OCI-LY3 (cell line): ENCODE measurements around the gene CETP.
"Not testable (repeated sequence)": the region's sequence is repeated elsewhere in the genome, so short reads cannot be mapped to it uniquely, and the experiment has no call there.

ENCODE experiments used
- H2AFZ ChIP-seq: fragments of 200-600, 300-600 bp; shearing (Covaris generic); 2 replicates; pipeline ENCODE4 v1.6.0; 2014; ENCODE audit warnings: antibody characterized with exemption, low read depth, low read length
- H3K27ac ChIP-seq: fragments of 200-600, 300-600 bp; sonication (generic); 2 replicates; pipeline ENCODE4 v1.5.1; 2014; ENCODE audit warnings: mild to moderate bottlenecking, low read length, moderate library complexity, mixed read lengths
- H3K27me3 ChIP-seq: fragments of 200-600, 300-600 bp; sonication (generic); 2 replicates; pipeline ENCODE4 v1.6.1; 2014; ENCODE audit warnings: low read depth, low read length, mixed read lengths
- H3K36me3 ChIP-seq: fragments of 200-600, 300-600 bp; sonication (generic); replicated peaks from 2 replicates; pipeline ENCODE3; 2014; ENCODE audit warnings: low read depth, low read length, mixed read lengths
- H3K4me1 ChIP-seq: fragments of 300-600, 200-600 bp; sonication (generic); 2 replicates; pipeline ENCODE4 v1.6.1; 2014; ENCODE audit warnings: low read length, mixed read lengths
- H3K4me2 ChIP-seq: fragments of 200-600, 300-600 bp; sonication (generic); 2 replicates; pipeline ENCODE4 v1.6.1; 2014; ENCODE audit warnings: low read length, mixed read lengths
- H3K4me3 ChIP-seq: fragments of 300-600, 200-600 bp; sonication (generic); 2 replicates; pipeline ENCODE4 v1.5.1; 2014; ENCODE audit warnings: antibody characterized with exemption, mild to moderate bottlenecking, low read length, moderate library complexity
- H3K79me2 ChIP-seq: fragments of 300-600, 200-600 bp; shearing (Covaris generic); 2 replicates; pipeline ENCODE4 v1.6.1; 2014; ENCODE audit warnings: mild to moderate bottlenecking, low read length, mixed read lengths
- H3K9ac ChIP-seq: fragments of 300-600, 200-600 bp; shearing (Covaris generic); 2 replicates; pipeline ENCODE4 v1.6.0; 2014; ENCODE audit warnings: mild to moderate bottlenecking, low read length, moderate library complexity
- H3K9me3 ChIP-seq: fragments of 200-600, 300-600 bp; shearing (Covaris generic); 2 replicates; pipeline ENCODE4 v1.6.1; 2014; ENCODE audit warnings: low read length, mixed read lengths; ENCODE audit not compliant: insufficient read depth
- H4K20me1 ChIP-seq: fragments of 200-600, 300-600 bp; sonication (generic); 2 replicates; pipeline ENCODE4 v1.6.1; 2016; ENCODE audit warnings: low read length, mixed read lengths; ENCODE audit not compliant: insufficient read depth
- CTCF ChIP-seq: fragments of 200-600, 300-600 bp; sonication (generic); IDR thresholded peaks from 2 replicates; pipeline ENCODE4 v1.5.1; 2014; ENCODE audit warnings: antibody characterized with exemption, low read length, low read depth
- EZH2phosphoT487 ChIP-seq: fragments of 200-600 bp; shearing (Covaris generic); IDR thresholded peaks from 2 replicates; pipeline ENCODE4 v1.6.1; 2018; ENCODE audit warnings: antibody characterized with exemption, mixed run types, low read depth

CETP gene

GRCh38 chr16:56986361-56986760 is 24.6 kb downstream of the CETP start:
- Histone ChIP-seq H3K27ac (no peak overlapping the region), H3K9ac (no peak overlapping the region), H3K79me2 (peaks cover 28% of the 10 kb centered on the region), H4K20me1 (no peaks in the 10 kb centered on the region), H3K36me3 (peaks cover 2% of the 10 kb centered on the region), H2AFZ (no peak overlapping the region), H3K27me3 (no peaks in the 10 kb centered on the region), H3K9me3 (no peaks in the 10 kb centered on the region), H3K4me2 (no peak overlapping the region), H3K4me1 (peaks cover 18% of the 10 kb centered on the region), H3K4me3 (no peak overlapping the region)
- no peak for TF ChIP-seq EZH2phosphoT487
- no peak for TF ChIP-seq CTCF

- peaks cover 18% of the 10 kb centered on the region for H3K4me1 ChIP-seq
Measured at GRCh38 chr16:56986908-56987307, 25.2 kb downstream of the CETP start.

GRCh38 chr16:56987692-56988091 is 25.9 kb downstream of the CETP start:
- H3K9me3 ChIP-seq, result no peaks in the 10 kb centered on the region
- H3K36me3 ChIP-seq, result peaks cover 8% of the 10 kb centered on the region
- peaks cover 18% of the 10 kb centered on the region for H3K4me1 ChIP-seq
- no peak overlapping the region for H3K4me3 ChIP-seq
- no peak overlapping the region for H3K27ac ChIP-seq
- H2AFZ ChIP-seq, result no peak overlapping the region
- no peak overlapping the region for H3K9ac ChIP-seq
- H4K20me1 ChIP-seq, result no peaks in the 10 kb centered on the region
- TF ChIP-seq EZH2phosphoT487 (no peak), CTCF (no peak)
- H3K79me2 ChIP-seq, result peaks cover 35% of the 10 kb centered on the region
- no peaks in the 10 kb centered on the region for H3K27me3 ChIP-seq
- H3K4me2 ChIP-seq, result peak overlapping the region; percentile 88; the same call in 1 of the 2 replicates

More at GRCh38 chr16:56986908-56987307, 25.2 kb downstream of the CETP start:
- H3K4me3 ChIP-seq, H3K9me3 ChIP-seq, H4K20me1 ChIP-seq, H3K9ac ChIP-seq, H3K36me3 ChIP-seq, H3K4me2 ChIP-seq, H3K27me3 ChIP-seq, H3K27ac ChIP-seq, H2AFZ ChIP-seq: not testable (repeated sequence)
- peaks cover 32% of the 10 kb centered on the region for H3K79me2 ChIP-seq

GRCh38 chr16:56988161-56988947 is 26.6 kb downstream of the CETP start:
- Histone ChIP-seq H3K4me1 (peaks cover 18% of the 10 kb centered on the region), H3K4me2 (peak overlapping the region; percentile 88), H4K20me1 (no peaks in the 10 kb centered on the region), H3K36me3 (peaks cover 11% of the 10 kb centered on the region), H3K9me3 (no peaks in the 10 kb centered on the region), H3K79me2 (peaks cover 39% of the 10 kb centered on the region), H2AFZ (no peak overlapping the region; the same call in 1 of the 2 replicates), H3K27me3 (no peaks in the 10 kb centered on the region), H3K27ac (no peak overlapping the region), H3K9ac (peak overlapping the region; percentile 84), H3K4me3 (peak overlapping the region; percentile 85)
- TF ChIP-seq CTCF (no peak), EZH2phosphoT487 (no peak)
